Brain microvascular endothelial cell (primary cell): ENCODE measurements around the gene SLC25A42.
A peak's percentile ranks its signal among the peaks of the same experiment; 100 is the strongest.

Experiments
- DNase-seq: peaks from one replicate; pipeline ENCODE4 v3.0.0-alpha.2; 2020
- H3K27ac ChIP-seq: fragments of 250-450 bp; sonication (Bioruptor Pico); 2 replicates; pipeline ENCODE4 v1.5.1; 2020; ENCODE audit warnings: mild to moderate bottlenecking, moderate library complexity
- H3K27me3 ChIP-seq: fragments of 250-450 bp; sonication (Bioruptor Pico); replicated peaks from 2 replicates; pipeline ENCODE4 v1.5.1; 2020; ENCODE audit warnings: mild to moderate bottlenecking
- H3K36me3 ChIP-seq: fragments of 250-450 bp; sonication (Bioruptor Pico); replicated peaks from 2 replicates; pipeline ENCODE4 v1.5.1; 2020; ENCODE audit warnings: mild to moderate bottlenecking
- H3K4me3 ChIP-seq: 2 replicates; pipeline ENCODE4 v1.5.1; 2011; ENCODE audit warnings: low read depth, mild to moderate bottlenecking, control low read depth, low read length, moderate library complexity
- CTCF ChIP-seq: IDR thresholded peaks from 2 replicates; pipeline ENCODE4 v1.5.1; 2011; ENCODE audit warnings: low read depth, mild to moderate bottlenecking, moderate library complexity, low read length, control low read depth, inconsistent platforms; ENCODE audit errors: missing control alignments
- in situ Hi-C: cut with HindIII; loops from 2 replicates; pipeline ENCODE4 v1.10.0; 2017; ENCODE audit warnings: low sequenced_read_pairs, low pct_ligation_motif_present

Gene SLC25A42

GRCh38 chr19:19077103-19077502 lies 13.3 kb downstream of the SLC25A42 start:
- no peak for TF ChIP-seq CTCF
- DNase-seq = no peak
- H3K4me3 ChIP-seq = no peak overlapping the region
- H3K27ac ChIP-seq = no peak overlapping the region
- no peaks in the 10 kb centered on the region for H3K36me3 ChIP-seq
- in situ Hi-C loops = no loop called here
- H3K27me3 ChIP-seq = no peaks in the 10 kb centered on the region

GRCh38 chr19:19078801-19079200 lies 15.0 kb downstream of the SLC25A42 start:
- TF ChIP-seq CTCF = no peak
- no peak for DNase-seq
- H3K27me3 ChIP-seq = no peaks in the 10 kb centered on the region
- in situ Hi-C loops = no loop called here
- H3K4me3 ChIP-seq = no peak overlapping the region
- H3K27ac ChIP-seq = no peak overlapping the region
- no peaks in the 10 kb centered on the region for H3K36me3 ChIP-seq

- Histone ChIP-seq H3K4me3 (no peak overlapping the region), H3K27me3 (no peaks in the 10 kb centered on the region), H3K27ac (no peak overlapping the region), H3K36me3 (no peaks in the 10 kb centered on the region)
- in situ Hi-C loops = no loop called here
- no peak for TF ChIP-seq CTCF
- DNase-seq = no peak
Observed at GRCh38 chr19:19079571-19079970, 15.8 kb downstream of the SLC25A42 start.

- peak; percentile 12 for DNase-seq
- no peak overlapping the region for H3K27ac ChIP-seq
- H3K36me3 ChIP-seq = no peaks in the 10 kb centered on the region
- TF ChIP-seq CTCF = no peak
- no peak overlapping the region for H3K4me3 ChIP-seq
- in situ Hi-C loops = no loop called here
- no peaks in the 10 kb centered on the region for H3K27me3 ChIP-seq
Observed at GRCh38 chr19:19081642-19082151, 17.9 kb downstream of the SLC25A42 start.

GRCh38 chr19:19083413-19084178 lies 19.8 kb downstream of the SLC25A42 start:
- no peaks in the 10 kb centered on the region for H3K27me3 ChIP-seq
- no peaks in the 10 kb centered on the region for H3K36me3 ChIP-seq
- DNase-seq = no peak
- no peak for TF ChIP-seq CTCF
- in situ Hi-C loops = no loop called here
- H3K27ac ChIP-seq = no peak overlapping the region
- H3K4me3 ChIP-seq = no peak overlapping the region

- Histone ChIP-seq H3K4me3 (no peak overlapping the region), H3K27ac (no peak overlapping the region), H3K27me3 (no peaks in the 10 kb centered on the region), H3K36me3 (no peaks in the 10 kb centered on the region)
- DNase-seq = no peak
- no peak for TF ChIP-seq CTCF
- in situ Hi-C loops = no loop called here
Observed at GRCh38 chr19:19087676-19088075, 23.9 kb downstream of the SLC25A42 start.
